ENCODE measurements around the gene PDE6H. TPM values are rescaled to one million over a fixed set of nuclear protein-coding genes. Genes with fewer than 3 reads are reported as not detected.

PDE6H gene
- total and polyA plus RNA-seq, 10 of the 15 experiments (the other 5 are each of a cell fraction or from before 2014, with no cell fraction given), result 0.16 TPM; not detected in 9

DNA sequence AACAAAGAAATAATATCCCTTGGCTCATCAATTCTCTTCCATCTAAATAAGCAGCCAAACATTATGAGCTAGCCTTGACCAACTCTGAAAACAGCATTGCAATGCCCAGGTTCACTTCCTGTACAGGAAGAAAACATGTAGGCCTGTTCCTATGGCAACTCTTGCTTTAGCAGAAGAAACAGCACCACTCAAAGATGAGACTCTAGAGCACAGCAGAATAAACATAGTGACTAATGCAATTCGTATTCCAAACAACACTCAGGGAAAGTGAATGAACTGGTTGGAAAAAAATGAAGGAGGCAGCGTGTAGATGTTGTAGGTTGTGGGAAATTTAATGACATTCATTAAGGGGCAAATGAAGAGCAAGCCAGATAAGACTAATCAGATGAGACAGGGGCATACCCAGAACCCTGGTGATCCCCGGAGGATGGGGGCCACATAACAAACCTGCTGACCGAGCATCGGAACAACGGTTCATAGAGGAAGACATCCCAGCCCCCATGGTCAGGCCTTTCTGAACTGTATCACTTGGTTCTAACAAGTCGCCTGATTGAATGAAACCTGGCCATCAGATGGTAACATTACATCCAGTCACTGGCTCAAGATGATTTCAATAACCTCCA lies 20.4 kb upstream of the PDE6H start (continued):
- peak; percentile 61; the same call in 1 of the 2 replicates for TF ChIP-seq RELB (IDR thresholded peaks at IDR 0.05; ENCODE audit: low read depth)
- TF ChIP-seq IKZF2 (IDR thresholded peaks at IDR 0.05), result peak in 1 of 2 experiments; percentile 30; a peak in 2 of 4 replicates
- peak; percentile 48; the same call in 1 of the 2 replicates for TF ChIP-seq NFYB (IDR thresholded peaks at IDR 0.05; ENCODE audit: insufficient read depth, low read depth, low read length)
- TF ChIP-seq ZNF622 (IDR thresholded peaks at IDR 0.05), result no peak
- no peak for TF ChIP-seq POLR2AphosphoS2 (IDR thresholded peaks at IDR 0.05; ENCODE audit: low read depth, low read length)
- no peak for TF ChIP-seq RAD51 (IDR thresholded peaks at IDR 0.05)
- TF ChIP-seq MLLT1 (IDR thresholded peaks at IDR 0.05), result peak; percentile 29; the same call in 1 of the 2 replicates
- peak; percentile 54; the same call in 1 of the 2 replicates for TF ChIP-seq ATF7 (IDR thresholded peaks at IDR 0.05; ENCODE audit: low read depth)
- peak; percentile 47; the same call in 1 of the 2 replicates for TF ChIP-seq SPI1 (IDR thresholded peaks at IDR 0.05; ENCODE audit: borderline replicate concordance, insufficient read depth, low read depth, low read length)
- TF ChIP-seq, protein P1, sequence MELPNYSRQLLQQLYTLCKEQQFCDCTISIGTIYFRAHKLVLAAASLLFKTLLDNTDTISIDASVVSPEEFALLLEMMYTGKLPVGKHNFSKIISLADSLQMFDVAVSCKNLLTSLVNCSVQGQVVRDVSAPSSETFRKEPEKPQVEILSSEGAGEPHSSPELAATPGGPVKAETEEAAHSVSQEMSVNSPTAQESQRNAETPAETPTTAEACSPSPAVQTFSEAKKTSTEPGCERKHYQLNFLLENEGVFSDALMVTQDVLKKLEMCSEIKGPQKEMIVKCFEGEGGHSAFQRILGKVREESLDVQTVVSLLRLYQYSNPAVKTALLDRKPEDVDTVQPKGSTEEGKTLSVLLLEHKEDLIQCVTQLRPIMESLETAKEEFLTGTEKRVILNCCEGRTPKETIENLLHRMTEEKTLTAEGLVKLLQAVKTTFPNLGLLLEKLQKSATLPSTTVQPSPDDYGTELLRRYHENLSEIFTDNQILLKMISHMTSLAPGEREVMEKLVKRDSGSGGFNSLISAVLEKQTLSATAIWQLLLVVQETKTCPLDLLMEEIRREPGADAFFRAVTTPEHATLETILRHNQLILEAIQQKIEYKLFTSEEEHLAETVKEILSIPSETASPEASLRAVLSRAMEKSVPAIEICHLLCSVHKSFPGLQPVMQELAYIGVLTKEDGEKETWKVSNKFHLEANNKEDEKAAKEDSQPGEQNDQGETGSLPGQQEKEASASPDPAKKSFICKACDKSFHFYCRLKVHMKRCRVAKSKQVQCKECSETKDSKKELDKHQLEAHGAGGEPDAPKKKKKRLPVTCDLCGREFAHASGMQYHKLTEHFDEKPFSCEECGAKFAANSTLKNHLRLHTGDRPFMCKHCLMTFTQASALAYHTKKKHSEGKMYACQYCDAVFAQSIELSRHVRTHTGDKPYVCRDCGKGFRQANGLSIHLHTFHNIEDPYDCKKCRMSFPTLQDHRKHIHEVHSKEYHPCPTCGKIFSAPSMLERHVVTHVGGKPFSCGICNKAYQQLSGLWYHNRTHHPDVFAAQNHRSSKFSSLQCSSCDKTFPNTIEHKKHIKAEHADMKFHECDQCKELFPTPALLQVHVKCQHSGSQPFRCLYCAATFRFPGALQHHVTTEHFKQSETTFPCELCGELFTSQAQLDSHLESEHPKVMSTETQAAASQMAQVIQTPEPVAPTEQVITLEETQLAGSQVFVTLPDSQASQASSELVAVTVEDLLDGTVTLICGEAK (IDR thresholded peaks at IDR 0.05; ENCODE audit: borderline replicate concordance), result peak; percentile 40; the same call in 1 of the 2 replicates
- TF ChIP-seq, protein P2, sequence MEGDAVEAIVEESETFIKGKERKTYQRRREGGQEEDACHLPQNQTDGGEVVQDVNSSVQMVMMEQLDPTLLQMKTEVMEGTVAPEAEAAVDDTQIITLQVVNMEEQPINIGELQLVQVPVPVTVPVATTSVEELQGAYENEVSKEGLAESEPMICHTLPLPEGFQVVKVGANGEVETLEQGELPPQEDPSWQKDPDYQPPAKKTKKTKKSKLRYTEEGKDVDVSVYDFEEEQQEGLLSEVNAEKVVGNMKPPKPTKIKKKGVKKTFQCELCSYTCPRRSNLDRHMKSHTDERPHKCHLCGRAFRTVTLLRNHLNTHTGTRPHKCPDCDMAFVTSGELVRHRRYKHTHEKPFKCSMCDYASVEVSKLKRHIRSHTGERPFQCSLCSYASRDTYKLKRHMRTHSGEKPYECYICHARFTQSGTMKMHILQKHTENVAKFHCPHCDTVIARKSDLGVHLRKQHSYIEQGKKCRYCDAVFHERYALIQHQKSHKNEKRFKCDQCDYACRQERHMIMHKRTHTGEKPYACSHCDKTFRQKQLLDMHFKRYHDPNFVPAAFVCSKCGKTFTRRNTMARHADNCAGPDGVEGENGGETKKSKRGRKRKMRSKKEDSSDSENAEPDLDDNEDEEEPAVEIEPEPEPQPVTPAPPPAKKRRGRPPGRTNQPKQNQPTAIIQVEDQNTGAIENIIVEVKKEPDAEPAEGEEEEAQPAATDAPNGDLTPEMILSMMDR (IDR thresholded peaks at IDR 0.05 in 2 of 3, conservative IDR thresholded peaks at IDR 0.05 in 1 of 3; ENCODE audit: control insufficient read depth in 2 of 3, extremely low read depth in 1 of 3, insufficient read depth in 1 of 3, low read depth in 3 of 3, low read length in 3 of 3), result peak in 1 of 3 experiments; percentile 18; a peak in 1 of 6 replicates
- no peak for TF ChIP-seq ZBTB11 (CRISPR knock-in tag; IDR thresholded peaks at IDR 0.05)
